ENCODE results near the gene SATB2. TPM values are rescaled to one million over a fixed set of nuclear protein-coding genes. Genes with fewer than 3 reads are reported as not detected.

Gene SATB2
- total RNA-seq, 3 donors from 2014 or later: 125 to 328 (median 183) TPM

DNA sequence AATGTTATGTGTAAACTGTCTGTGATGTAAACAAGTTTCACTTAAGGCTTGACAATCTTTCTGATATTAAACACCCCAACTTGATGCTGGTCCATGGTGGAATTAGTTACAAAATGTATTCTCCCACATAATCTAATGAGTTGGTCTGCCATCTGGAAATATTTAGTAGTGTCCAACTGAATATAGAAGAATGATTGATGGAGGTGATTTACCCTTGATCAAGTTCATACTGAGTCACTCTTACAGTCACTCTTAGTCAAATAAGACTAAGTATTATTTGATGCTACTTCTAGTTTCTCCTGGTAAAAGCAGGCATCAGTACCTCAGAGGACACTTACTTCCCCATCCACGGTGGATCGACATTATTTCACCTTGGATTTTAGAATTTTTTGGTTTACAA, 198.1 kb downstream of the SATB2 start:
- Histone ChIP-seq H3K4me3 (no peak overlapping the region), H3K9me3 (peaks cover 27% of the 10 kb centered on the region), H3K4me1 (ENCODE audit: low read depth) (no peaks in the 10 kb centered on the region), H3K36me3 (ENCODE audit: low read depth) (no peaks in the 10 kb centered on the region)
- DNase-seq: no peak
- TF ChIP-seq, protein P1, sequence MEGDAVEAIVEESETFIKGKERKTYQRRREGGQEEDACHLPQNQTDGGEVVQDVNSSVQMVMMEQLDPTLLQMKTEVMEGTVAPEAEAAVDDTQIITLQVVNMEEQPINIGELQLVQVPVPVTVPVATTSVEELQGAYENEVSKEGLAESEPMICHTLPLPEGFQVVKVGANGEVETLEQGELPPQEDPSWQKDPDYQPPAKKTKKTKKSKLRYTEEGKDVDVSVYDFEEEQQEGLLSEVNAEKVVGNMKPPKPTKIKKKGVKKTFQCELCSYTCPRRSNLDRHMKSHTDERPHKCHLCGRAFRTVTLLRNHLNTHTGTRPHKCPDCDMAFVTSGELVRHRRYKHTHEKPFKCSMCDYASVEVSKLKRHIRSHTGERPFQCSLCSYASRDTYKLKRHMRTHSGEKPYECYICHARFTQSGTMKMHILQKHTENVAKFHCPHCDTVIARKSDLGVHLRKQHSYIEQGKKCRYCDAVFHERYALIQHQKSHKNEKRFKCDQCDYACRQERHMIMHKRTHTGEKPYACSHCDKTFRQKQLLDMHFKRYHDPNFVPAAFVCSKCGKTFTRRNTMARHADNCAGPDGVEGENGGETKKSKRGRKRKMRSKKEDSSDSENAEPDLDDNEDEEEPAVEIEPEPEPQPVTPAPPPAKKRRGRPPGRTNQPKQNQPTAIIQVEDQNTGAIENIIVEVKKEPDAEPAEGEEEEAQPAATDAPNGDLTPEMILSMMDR (IDR thresholded peaks at IDR 0.05): no peak
- no peak for ATAC-seq
- intact Hi-C loops (cut with DNase I, micrococcal nuclease): no loop called here

DNA sequence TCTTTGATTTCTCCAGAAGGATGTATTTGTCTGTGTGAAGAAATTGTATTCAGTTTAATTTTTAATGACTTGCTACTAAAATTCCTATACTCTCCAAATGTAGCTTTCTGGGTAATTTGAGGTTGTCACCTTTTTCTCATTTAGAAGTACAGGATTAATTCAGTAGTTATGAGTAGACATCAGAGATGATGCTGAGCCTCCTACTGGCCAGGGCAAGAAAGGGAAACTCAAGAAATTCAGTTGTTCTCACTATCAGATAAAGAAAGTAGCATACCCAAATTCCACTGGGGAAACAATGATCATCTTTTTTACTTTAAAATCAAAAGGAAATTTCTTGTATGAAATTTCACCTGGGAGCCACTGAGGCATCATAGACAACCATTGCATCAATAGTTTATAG, 199.4 kb downstream of the SATB2 start:
- TF ChIP-seq, protein P1 (IDR thresholded peaks at IDR 0.05): no peak
- no peak overlapping the region for H3K4me3 ChIP-seq
- DNase-seq (no peak), ATAC-seq (no peak)
- H3K9me3 ChIP-seq: peaks cover 15% of the 10 kb centered on the region
- H3K36me3 ChIP-seq (ENCODE audit: low read depth): no peaks in the 10 kb centered on the region
- no peaks in the 10 kb centered on the region for H3K4me1 ChIP-seq (ENCODE audit: low read depth)
- intact Hi-C loops (cut with DNase I, micrococcal nuclease): no loop called here

DNA sequence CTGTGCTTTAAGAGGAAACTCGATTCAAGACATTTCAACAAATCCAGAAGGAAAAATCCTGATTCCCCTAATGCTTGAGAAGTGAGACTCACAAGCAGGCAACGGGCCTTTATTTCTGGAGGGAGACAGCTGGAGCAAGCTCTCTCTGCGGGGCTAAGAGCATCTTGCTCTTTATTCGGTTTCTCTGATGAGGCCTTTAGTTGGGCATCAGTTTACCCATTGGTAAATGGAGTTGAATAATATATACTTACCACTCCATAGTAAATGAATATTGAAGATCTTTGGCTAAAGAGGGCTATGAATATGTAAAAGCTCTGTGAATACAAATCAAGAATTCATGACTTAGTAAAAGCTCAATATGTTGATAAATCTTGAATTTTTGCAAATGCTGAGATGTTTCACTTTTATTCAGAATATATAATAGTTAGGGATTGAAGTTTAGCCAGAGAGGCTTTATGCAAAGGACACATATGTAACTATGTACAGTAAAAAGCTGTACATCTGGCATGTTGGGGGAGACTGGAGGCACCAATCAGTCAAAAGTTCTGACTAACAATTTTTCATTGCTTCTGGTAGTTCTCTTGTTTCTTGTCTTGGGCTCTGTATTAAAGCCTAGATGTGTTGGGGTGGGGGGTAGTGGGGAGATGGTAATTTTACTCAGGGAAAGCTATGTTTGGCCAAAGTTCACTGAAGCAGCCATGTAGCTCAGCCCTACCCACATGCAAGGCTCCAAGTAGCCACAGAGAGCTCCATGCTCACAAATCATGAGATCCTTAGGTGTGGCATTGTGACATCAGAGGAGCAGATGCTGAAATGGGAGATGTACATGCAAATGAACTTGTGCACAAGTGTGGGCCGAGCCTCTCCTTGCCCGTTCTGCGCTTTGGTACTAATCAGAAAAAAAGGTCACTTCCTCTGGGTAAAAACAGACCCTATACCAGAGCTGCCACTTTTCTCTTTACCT, 200.2 kb downstream of the SATB2 start:
- TF ChIP-seq, protein P1 (IDR thresholded peaks at IDR 0.05): no peak
- H3K4me1 ChIP-seq (ENCODE audit: low read depth): no peaks in the 10 kb centered on the region
- DNase-seq (no peak), ATAC-seq (peak; percentile 22)
- intact Hi-C loops (cut with DNase I, micrococcal nuclease): no loop called here
- no peak overlapping the region for H3K4me3 ChIP-seq
- H3K36me3 ChIP-seq (ENCODE audit: low read depth): no peaks in the 10 kb centered on the region
- peaks cover 8% of the 10 kb centered on the region for H3K9me3 ChIP-seq

DNA sequence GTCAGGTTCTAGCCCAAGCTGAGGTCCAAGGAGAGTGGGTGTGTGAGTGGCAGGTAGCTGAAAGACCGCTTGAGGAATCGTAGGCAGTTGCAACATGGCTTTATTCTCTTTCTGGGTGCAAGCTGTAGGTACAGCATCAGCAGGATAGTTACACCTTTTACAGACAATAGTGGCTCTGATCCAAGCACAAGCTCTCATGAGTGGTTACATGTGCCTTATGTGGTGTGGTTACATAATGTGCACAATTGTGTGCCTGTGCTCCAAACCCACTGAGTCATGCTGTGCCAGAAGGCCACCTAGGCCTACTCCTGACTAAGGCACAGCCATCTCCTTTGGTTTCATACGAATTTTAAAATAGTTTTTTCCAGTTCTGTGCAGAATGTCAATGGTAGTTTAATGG, 227.6 kb downstream of the SATB2 start:
- no peak for DNase-seq
- Histone ChIP-seq H3K4me1 (ENCODE audit: low read depth) (no peaks in the 10 kb centered on the region), H3K36me3 (ENCODE audit: low read depth) (no peaks in the 10 kb centered on the region), H3K4me3 (no peak overlapping the region), H3K9me3 (no peaks in the 10 kb centered on the region)
- intact Hi-C loops (cut with DNase I, micrococcal nuclease): no loop called here
- ATAC-seq: no peak
- TF ChIP-seq, protein P1 (IDR thresholded peaks at IDR 0.05): no peak

DNA sequence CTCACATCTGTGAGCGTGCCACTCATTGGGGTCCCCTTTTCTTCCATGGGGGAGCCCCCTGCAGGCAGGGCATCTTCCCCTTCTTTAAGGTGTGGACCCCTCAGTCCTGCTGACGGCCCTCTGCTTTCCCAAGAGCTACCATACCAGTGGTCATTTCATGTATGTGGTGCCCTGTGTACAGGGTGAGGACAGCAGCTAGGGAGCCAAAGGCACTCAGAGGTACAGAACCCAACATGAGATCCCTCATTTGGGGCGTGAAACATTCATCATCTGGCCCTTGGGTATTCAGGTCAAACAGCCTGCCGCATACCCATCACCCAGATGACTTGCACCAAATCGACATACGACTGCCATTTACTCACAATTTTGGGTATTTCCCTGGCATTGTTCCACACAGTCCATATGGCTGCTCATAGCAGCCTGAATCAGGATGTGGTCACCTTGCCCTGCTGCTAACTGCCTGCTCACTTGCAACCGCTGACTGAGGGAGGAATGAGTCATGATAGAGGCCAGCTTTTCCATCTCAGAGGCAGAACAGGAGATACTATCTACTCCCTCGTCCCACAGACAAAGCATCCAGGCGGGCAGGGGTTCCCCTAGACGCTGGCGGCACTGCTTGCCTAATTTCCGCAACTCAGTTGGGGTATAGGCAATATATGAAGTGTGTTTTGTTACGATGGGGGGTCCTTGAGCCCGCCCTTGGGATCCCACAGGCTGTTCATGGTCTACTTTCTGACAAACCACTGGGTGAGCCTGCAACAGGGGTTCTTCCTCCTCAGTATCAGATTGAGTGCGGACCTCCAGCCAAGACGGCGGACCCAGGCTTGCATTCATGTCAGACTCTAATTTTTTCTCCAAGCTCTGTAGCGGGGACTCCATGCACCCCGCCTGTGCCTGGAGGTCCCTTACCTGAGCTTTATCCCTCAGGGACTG, 228.6 kb downstream of the SATB2 start:
- no peaks in the 10 kb centered on the region for H3K9me3 ChIP-seq
- no peak for ATAC-seq
- no peaks in the 10 kb centered on the region for H3K4me1 ChIP-seq (ENCODE audit: low read depth)
- intact Hi-C loops (cut with DNase I, micrococcal nuclease): no loop called here
- DNase-seq: no peak
- H3K4me3 ChIP-seq: no peak overlapping the region
- H3K36me3 ChIP-seq (ENCODE audit: low read depth): no peaks in the 10 kb centered on the region
- TF ChIP-seq, protein P1 (IDR thresholded peaks at IDR 0.05): no peak
